SU-DHL-6 (cell line): ENCODE measurements around the gene ARHGAP30.

ENCODE experiments used
- CTCF ChIP-seq: fragments of 200-600 bp; sonication (generic); IDR thresholded peaks from one replicate; pipeline ENCODE4 v1.5.1; 2017; ENCODE audit warnings: antibody characterized with exemption, mild to moderate bottlenecking, low read length, moderate library complexity; ENCODE audit not compliant: insufficient read depth, poor library complexity, severe bottlenecking
- EZH2phosphoT487 ChIP-seq: fragments of 200-600 bp; sonication (generic), shearing (Covaris generic); conservative IDR thresholded peaks from 2 replicates; pipeline ENCODE4 v1.6.1; 2018; ENCODE audit warnings: mild to moderate bottlenecking, antibody characterized with exemption, low read length, moderate library complexity, mixed read lengths

- TF ChIP-seq CTCF (no peak), EZH2phosphoT487 (no peak)
Observed at GRCh38 chr1:161068306-161069234, 1.1 kb downstream of the ARHGAP30 start.
